Limb (tissue), 2 donors: ENCODE results near the gene MAPT.

Experiments
- DNase-seq, 2 donors: peaks; one replicate each; pipeline ENCODE4 v3.0.0-alpha.2; 2016; ENCODE audit errors: extremely low spot score in 2 of 2

The MAPT gene

DNA sequence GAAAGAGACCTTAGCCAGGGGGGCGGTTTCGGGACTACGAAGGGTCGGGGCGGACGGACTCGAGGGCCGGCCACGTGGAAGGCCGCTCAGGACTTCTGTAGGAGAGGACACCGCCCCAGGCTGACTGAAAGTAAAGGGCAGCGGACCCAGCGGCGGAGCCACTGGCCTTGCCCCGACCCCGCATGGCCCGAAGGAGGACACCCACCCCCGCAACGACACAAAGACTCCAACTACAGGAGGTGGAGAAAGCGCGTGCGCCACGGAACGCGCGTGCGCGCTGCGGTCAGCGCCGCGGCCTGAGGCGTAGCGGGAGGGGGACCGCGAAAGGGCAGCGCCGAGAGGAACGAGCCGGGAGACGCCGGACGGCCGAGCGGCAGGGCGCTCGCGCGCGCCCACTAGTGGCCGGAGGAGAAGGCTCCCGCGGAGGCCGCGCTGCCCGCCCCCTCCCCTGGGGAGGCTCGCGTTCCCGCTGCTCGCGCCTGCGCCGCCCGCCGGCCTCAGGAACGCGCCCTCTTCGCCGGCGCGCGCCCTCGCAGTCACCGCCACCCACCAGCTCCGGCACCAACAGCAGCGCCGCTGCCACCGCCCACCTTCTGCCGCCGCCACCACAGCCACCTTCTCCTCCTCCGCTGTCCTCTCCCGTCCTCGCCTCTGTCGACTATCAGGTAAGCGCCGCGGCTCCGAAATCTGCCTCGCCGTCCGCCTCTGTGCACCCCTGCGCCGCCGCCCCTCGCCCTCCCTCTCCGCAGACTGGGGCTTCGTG is at the start of gene MAPT:
TSS of gene MAPT (plus strand) at position 533 of the 763 bp plus-strand sequence. CDS start 67,784 bp downstream, outside the sequence.
- DNase-seq: peak; percentile 94 to 96

GRCh38 chr17:45844695-45845375 is 49.5 kb upstream of the MAPT start, which contains the start of gene SPPL2C:
SPPL2C (plus strand) TSS chr17:45844881; CDS start chr17:45844907, 26 bp downstream.
- DNase-seq: no peak

- no peak for DNase-seq
Measured at GRCh38 chr17:45845376-45846185, 48.8 kb upstream of the MAPT start.

DNA sequence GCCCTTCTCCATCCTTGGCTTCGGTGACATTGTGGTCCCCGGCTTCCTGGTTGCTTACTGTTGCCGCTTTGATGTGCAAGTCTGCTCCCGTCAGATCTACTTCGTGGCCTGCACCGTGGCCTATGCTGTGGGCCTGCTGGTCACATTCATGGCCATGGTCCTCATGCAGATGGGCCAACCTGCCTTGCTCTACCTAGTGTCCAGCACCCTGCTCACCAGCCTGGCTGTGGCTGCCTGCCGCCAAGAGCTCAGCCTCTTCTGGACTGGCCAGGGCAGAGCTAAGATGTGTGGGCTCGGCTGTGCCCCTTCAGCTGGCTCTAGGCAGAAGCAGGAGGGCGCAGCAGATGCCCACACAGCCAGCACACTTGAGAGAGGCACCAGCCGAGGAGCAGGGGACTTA is 48.1 kb upstream of the MAPT start:
- no peak for DNase-seq

DNA sequence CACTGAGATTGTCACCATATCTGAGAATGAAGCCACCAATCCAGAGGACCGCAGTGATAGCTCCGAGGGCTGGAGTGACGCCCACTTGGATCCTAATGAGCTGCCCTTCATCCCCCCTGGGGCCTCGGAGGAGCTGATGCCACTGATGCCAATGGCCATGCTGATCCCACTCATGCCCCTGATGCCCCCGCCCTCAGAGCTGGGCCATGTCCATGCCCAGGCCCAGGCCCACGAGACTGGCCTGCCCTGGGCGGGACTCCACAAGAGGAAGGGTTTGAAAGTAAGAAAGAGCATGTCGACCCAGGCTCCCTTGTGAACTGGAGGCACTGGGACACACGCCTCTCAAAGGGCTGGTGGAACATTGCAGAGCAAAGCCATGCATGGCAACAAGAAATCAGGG is 47.7 kb upstream of the MAPT start:
- DNase-seq: no peak

GRCh38 chr17:45847101-45847500 is 47.3 kb upstream of the MAPT start:
- DNase-seq: no peak

- no peak for DNase-seq
Measured at GRCh38 chr17:45847747-45848146, 46.6 kb upstream of the MAPT start.

- no peak for DNase-seq
Measured at GRCh38 chr17:45848405-45848804, 45.9 kb upstream of the MAPT start.

DNA sequence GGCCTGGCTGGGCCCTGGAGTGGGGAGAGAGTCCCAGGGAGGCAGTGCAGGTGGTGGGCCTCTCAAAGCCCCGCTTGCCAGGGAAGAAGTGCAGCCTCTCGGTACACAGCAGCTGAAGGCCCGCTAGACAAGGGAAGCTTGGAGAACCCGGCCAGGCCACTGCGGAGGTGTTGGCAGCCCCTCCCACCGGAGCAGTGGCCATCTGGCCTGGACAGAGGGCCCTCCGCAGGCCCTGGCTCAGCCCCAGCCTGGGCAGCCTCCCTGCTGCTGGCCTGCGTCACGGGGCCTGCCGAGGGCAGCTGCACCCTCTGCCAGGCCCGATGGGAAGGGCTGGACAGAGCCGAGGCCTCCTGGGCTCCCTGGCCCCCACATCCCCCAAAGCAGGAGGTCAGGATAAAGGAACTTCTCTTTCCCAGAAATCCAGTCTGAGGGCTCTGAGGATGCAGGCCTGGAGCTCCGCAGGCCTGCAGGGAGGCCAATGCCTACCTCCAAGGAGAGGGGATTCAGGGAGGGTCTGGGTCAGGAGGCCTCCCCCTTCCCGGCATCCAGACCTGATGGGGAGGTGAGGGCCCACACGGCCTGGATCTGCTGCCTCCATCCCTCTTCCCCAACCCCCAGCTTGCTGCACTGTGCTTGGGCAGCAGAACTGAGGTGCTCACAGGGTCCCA is 45.4 kb upstream of the MAPT start:
- DNase-seq: no peak

- DNase-seq: no peak
Measured at GRCh38 chr17:45849536-45849990, 44.8 kb upstream of the MAPT start.

- no peak for DNase-seq
Measured at GRCh38 chr17:45850011-45850410, 44.3 kb upstream of the MAPT start.

- DNase-seq: no peak
Measured at GRCh38 chr17:45850468-45850867, 43.9 kb upstream of the MAPT start.

- no peak for DNase-seq
Measured at GRCh38 chr17:45851022-45851421, 43.3 kb upstream of the MAPT start.

GRCh38 chr17:45851464-45851863 is 42.9 kb upstream of the MAPT start:
- DNase-seq: no peak

DNA sequence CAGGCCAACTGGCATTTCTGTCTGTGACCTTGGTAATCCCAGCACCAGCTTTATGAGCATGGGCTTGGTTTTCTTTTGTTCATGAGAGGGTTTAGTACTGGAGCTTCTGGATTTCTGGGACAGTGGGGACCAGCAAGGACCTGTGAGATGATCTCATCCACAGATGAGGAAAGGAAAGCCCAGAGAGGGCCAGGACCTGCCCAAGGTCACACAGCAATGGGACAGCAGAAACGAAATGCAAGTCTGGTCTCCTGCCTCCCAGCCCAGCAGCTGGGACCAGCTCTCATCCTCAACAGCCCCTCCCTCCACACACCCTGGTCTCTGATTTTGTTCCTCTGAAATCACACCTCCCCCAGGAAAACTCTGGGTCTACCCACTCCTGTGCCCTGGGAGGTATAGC is 42.5 kb upstream of the MAPT start:
- no peak for DNase-seq

- peak; percentile 51 to 76 for DNase-seq
Measured at GRCh38 chr17:45852535-45853297, 41.6 kb upstream of the MAPT start.

GRCh38 chr17:45854209-45854608 is 40.1 kb upstream of the MAPT start:
- no peak for DNase-seq

DNA sequence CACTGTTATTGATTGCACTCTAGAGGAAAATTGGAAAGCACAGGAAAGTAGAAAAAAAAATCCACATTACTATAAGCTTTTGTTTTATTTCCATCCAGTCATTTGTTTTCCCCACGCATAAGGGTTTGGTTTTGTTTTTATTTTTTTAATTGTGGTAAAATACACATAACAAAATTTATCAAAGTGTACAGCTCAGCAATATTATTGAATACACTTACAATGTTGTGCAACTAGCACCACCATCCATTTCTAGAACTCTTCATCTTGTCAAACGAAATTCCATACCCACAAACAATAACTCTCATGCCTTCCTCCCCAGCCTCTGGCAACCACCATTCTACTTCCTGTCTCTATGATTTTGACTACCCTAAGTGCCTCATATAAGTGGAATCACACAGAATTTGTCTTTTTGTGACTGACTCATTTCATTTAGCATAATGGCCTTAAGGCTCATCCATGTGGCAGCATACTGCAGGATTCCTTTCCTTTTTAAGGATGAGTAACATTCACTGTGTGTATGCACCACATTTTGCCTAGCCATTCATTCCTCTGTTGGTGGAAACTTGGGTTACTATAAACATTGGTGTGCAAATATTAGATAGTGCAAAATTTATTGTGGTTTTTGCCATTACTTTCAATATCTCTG is 38.5 kb upstream of the MAPT start:
- no peak for DNase-seq

DNA sequence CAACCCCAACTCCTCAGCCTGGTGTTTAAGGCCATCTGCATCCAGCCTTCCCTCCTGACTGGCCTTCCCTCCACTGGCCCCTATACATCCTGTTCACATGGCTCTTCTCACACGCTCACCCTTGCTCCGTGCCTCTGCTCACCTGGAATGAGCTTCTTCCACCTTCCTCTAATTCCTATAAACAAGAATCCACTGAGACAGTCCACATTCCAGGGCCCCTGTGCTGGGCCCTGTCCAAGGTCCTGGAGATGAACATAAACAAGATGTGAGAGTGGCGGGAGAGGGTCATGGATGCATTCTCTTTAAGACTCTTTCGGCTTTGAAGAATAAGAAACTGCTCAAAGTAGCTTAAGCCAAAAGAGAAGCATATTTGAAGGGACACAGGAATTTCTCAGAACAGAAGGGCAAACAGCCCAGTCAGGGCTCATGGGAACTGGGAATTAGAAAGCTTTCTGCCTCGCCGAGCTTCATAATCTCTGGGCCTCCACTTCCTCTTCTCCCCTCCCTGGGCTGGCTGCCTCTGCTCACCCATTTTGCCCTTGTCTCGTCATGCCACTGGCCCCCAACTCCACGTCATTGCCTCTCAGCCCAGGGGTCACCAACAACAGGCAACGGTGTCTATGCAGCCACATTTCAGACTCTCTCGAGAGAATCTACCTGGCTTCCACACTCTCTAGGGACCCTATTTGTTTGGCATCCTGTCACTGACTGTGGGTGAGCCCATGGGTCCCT is 36.2 kb upstream of the MAPT start:
- DNase-seq: peak; percentile 42 to 61
